IPS-NIHi7 (cell line): Measurements from ENCODE around the gene KLK14.
A peak's percentile ranks its signal among the peaks of the same experiment; 100 is the strongest.

Experiments used
- DNase-seq: peaks from one replicate; pipeline ENCODE4 v3.0.0; 2012; ENCODE audit warnings: mixed read lengths; ENCODE audit errors: extremely low spot score

Gene KLK14

GRCh38 chr19:51082611-51083010 lies at the start of gene KLK14:
TSS of gene KLK14 (minus strand) at chr19:51082887. CDS start at chr19:51082614, 273 bp downstream.
- no peak for DNase-seq

- DNase-seq: no peak
These were observed 49.3 kb upstream of the KLK14 start for GRCh38 chr19:51131780-51132680.

- no peak for DNase-seq
These were observed 47.0 kb upstream of the KLK14 start for GRCh38 chr19:51129716-51130115.

GRCh38 chr19:51128227-51128626 lies 45.5 kb upstream of the KLK14 start:
- DNase-seq: no peak

- no peak for DNase-seq
These were observed 45.1 kb upstream of the KLK14 start for GRCh38 chr19:51127755-51128154.

GRCh38 chr19:51127032-51127431 lies 44.3 kb upstream of the KLK14 start:
- no peak for DNase-seq

- no peak for DNase-seq
These were observed 42.9 kb upstream of the KLK14 start for GRCh38 chr19:51125421-51126075.

GRCh38 chr19:51124729-51125128 lies 42.0 kb upstream of the KLK14 start, which contains the start of gene SIGLEC9:
TSS of gene SIGLEC9 (plus strand) at chr19:51124906. CDS start at chr19:51124975, 69 bp downstream.
- DNase-seq: no peak

- no peak for DNase-seq
These were observed 41.5 kb upstream of the KLK14 start for GRCh38 chr19:51124216-51124615.

GRCh38 chr19:51123802-51124201 lies 41.1 kb upstream of the KLK14 start:
- no peak for DNase-seq

- DNase-seq: no peak
These were observed 40.7 kb upstream of the KLK14 start for GRCh38 chr19:51123381-51123800.

- no peak for DNase-seq
These were observed 39.7 kb upstream of the KLK14 start for GRCh38 chr19:51122112-51122981.

- no peak for DNase-seq
These were observed 38.6 kb upstream of the KLK14 start for GRCh38 chr19:51121257-51121656.

GRCh38 chr19:51120160-51120559 lies 37.5 kb upstream of the KLK14 start:
- no peak for DNase-seq

- DNase-seq: no peak
These were observed 36.9 kb upstream of the KLK14 start for GRCh38 chr19:51119611-51120010.

GRCh38 chr19:51119101-51119500 lies 36.4 kb upstream of the KLK14 start:
- DNase-seq: no peak

GRCh38 chr19:51116736-51117286 lies 34.1 kb upstream of the KLK14 start:
- DNase-seq: no peak

- DNase-seq: no peak
These were observed 31.5 kb upstream of the KLK14 start for GRCh38 chr19:51114087-51114729.

GRCh38 chr19:51111606-51112005 lies 28.9 kb upstream of the KLK14 start:
- DNase-seq: peak; percentile 46

- DNase-seq: no peak
These were observed 27.9 kb upstream of the KLK14 start for GRCh38 chr19:51110666-51110971.

- no peak for DNase-seq
These were observed 26.1 kb upstream of the KLK14 start for GRCh38 chr19:51108805-51109146.
